ENCODE data around the gene MASP1.

DNA sequence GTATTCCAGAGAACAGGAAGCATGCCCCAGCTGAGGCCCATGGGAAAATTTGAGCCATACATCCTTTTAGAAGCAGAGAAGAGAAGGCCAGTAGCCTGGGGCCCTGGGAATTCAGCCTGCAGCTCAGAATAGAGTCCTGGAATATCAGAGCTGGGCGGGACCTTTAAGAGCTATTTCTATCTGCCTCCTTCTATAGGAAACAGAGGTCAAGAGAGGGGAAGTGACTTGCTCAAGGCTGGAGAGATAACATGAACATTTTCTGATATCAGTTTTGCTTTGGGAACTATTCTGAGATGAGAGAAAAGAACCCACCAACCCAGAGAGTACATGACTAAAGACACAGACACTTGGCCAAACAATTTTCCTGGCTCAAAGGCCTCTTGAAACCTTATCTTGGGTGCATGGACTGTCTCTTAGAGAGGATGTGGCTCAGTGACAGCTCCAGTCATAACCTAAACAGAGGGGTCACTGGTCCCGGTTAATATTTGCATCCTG is 26.0 kb downstream of the MASP1 start:
- TF ChIP-seq GATA2 (IDR thresholded peaks at IDR 0.05; ENCODE audit: low read depth, low read length) (no peak), GATA3 (IDR thresholded peaks at IDR 0.05; ENCODE audit: low read depth, low read length) (no peak)

Data from SH-SY5Y (cell line).